ENCODE measurements around the gene NPAS3. TPM values are rescaled to one million over a fixed set of nuclear protein-coding genes. Genes with fewer than 3 reads are reported as not detected.

The NPAS3 gene
- total RNA-seq, 2 donors from 2014 or later, result 1.1 to 1.8 TPM

DNA sequence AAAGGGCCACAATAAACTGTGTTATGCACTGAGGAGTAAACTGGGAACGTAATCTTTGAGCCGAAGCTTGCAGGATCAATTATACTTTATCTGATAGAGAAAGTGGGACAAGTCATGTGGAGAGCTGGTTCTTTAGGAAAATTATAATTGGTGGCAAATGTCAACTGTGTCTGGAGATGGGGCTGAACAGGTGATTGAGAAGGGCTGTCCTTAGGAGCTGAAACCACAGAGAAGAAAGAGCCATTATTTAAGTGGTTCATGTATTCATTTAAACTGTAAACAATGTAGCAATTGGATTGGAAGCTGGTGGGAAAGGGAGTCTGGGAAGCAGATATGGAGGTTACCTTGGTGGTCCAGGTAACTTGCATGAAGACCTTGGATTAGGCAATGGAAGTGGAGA, 193.1 kb downstream of the NPAS3 start:
- Histone ChIP-seq H3K4me3 (no peak overlapping the region), H3K27me3 (replicated peaks; ENCODE audit: insufficient read depth) (no peaks in the 10 kb centered on the region), H3K9me3 (no peaks in the 10 kb centered on the region), H3K36me3 (no peaks in the 10 kb centered on the region), H3K4me1 (replicated peaks) (no peaks in the 10 kb centered on the region), H3K27ac (no peak overlapping the region)
- intact Hi-C loops (cut with DNase I), result no loop called here
- DNase-seq (ENCODE audit: low spot score), result no peak
- TF ChIP-seq POLR2A (IDR thresholded peaks at IDR 0.05) (no peak), POLR2AphosphoS5 (IDR thresholded peaks at IDR 0.05) (no peak)
- TF ChIP-seq, protein P1, sequence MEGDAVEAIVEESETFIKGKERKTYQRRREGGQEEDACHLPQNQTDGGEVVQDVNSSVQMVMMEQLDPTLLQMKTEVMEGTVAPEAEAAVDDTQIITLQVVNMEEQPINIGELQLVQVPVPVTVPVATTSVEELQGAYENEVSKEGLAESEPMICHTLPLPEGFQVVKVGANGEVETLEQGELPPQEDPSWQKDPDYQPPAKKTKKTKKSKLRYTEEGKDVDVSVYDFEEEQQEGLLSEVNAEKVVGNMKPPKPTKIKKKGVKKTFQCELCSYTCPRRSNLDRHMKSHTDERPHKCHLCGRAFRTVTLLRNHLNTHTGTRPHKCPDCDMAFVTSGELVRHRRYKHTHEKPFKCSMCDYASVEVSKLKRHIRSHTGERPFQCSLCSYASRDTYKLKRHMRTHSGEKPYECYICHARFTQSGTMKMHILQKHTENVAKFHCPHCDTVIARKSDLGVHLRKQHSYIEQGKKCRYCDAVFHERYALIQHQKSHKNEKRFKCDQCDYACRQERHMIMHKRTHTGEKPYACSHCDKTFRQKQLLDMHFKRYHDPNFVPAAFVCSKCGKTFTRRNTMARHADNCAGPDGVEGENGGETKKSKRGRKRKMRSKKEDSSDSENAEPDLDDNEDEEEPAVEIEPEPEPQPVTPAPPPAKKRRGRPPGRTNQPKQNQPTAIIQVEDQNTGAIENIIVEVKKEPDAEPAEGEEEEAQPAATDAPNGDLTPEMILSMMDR (IDR thresholded peaks at IDR 0.05), result no peak
- WGBS, result 83% methylated on average over 2 of the region's 2 CpGs

DNA sequence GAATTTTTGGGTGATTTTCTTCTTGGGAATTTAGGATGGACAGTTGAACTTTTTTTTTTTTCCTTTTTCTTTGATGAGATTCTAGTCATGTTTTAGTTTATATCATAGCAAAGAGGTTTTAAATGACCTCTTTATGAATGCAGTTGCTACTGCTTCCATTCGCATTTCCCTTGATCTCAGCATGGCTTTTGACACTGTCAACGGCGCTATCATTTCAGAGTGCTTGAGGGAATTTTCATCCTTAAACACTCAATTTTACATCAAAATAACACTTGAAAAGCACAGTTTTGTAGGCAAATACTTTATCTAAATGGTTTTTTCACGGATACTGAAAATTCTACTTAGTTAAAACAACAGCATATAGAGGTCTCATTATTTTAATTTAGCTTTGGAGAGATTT, 195.5 kb downstream of the NPAS3 start:
- Histone ChIP-seq H3K9me3 (no peaks in the 10 kb centered on the region), H3K4me3 (no peak overlapping the region), H3K36me3 (no peaks in the 10 kb centered on the region), H3K27ac (no peak overlapping the region), H3K4me1 (replicated peaks) (no peaks in the 10 kb centered on the region), H3K27me3 (replicated peaks; ENCODE audit: insufficient read depth) (no peaks in the 10 kb centered on the region)
- DNase-seq (ENCODE audit: low spot score), result no peak
- TF ChIP-seq POLR2AphosphoS5 (IDR thresholded peaks at IDR 0.05) (no peak), POLR2A (IDR thresholded peaks at IDR 0.05) (no peak)
- TF ChIP-seq, protein P1 (IDR thresholded peaks at IDR 0.05), result no peak
- 73% methylated on average over 4 of the region's 4 CpGs for WGBS
- intact Hi-C loops (cut with DNase I), result no loop called here

DNA sequence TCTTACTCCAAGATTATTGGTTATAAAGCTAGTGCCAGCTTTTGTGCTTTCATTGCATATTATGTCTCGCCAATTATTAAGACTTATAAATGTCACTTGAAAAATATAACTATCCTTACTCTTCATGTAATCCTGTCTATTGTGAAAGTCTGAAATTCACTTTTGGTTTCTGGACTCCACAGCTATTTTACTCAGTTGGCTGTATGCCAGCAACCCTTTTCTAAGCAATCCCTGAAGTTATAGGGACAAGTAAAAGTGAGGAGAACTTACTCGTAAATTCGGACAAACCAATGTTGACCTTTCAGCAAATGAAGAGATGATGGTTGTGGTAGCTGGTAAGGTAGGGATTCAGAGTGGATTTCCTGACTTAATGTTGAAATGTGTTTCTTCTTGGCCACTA, 196.3 kb downstream of the NPAS3 start:
- DNase-seq (ENCODE audit: low spot score), result no peak
- Histone ChIP-seq H3K27ac (no peak overlapping the region), H3K9me3 (no peaks in the 10 kb centered on the region), H3K4me3 (no peak overlapping the region), H3K36me3 (no peaks in the 10 kb centered on the region), H3K4me1 (replicated peaks) (no peaks in the 10 kb centered on the region), H3K27me3 (replicated peaks; ENCODE audit: insufficient read depth) (no peaks in the 10 kb centered on the region)
- no peak for TF ChIP-seq POLR2A (IDR thresholded peaks at IDR 0.05)
- no peak for TF ChIP-seq POLR2AphosphoS5 (IDR thresholded peaks at IDR 0.05)
- TF ChIP-seq, protein P1 (IDR thresholded peaks at IDR 0.05), result no peak
- intact Hi-C loops (cut with DNase I), result no loop called here
- 59% methylated on average over 3 of the region's 3 CpGs for WGBS

DNA sequence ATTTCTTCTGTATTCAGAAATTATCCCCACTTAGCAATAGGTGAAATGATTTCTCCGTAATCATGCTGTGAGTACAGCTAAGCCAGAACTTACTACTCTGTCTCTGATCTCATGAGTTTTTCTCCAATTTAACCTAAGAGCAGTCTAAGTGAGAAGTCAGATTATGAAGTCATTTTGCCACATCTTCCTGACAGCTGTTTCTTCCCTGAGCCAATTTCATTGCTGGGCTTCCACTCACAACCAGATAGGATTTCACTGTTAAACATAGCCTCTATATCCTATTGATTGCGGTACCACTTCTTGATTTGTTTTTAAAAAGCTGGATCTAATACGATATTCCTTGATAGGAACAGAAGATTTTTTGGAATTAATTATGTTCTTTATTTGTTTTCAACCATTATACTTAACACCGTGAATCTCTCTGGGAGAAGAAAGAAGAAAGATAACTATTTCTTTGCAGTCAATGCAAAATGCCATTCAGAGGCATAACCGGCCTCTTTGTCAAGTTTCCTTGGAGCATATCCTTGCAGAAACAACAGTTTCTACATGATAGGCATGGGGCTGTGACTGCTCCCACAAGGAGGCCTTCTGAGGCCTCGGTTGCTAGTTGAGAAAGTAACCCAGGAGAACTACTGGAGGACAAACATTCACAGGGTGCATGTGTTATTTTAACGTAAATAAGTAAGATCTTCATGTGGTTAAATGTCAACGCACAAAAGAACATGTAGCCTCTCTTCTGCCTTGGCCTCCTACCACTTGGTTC, 212.2 kb downstream of the NPAS3 start:
- no peak overlapping the region for H3K4me3 ChIP-seq
- intact Hi-C loops (cut with DNase I), result no loop called here
- H3K27ac ChIP-seq, result no peak overlapping the region
- no peaks in the 10 kb centered on the region for H3K4me1 ChIP-seq (replicated peaks)
- TF ChIP-seq POLR2AphosphoS5 (IDR thresholded peaks at IDR 0.05), result no peak
- TF ChIP-seq POLR2A (IDR thresholded peaks at IDR 0.05), result no peak
- TF ChIP-seq, protein P1 (IDR thresholded peaks at IDR 0.05), result no peak
- no peaks in the 10 kb centered on the region for H3K27me3 ChIP-seq (replicated peaks; ENCODE audit: insufficient read depth)
- WGBS, result 86% methylated on average over 8 of the region's 8 CpGs
- no peaks in the 10 kb centered on the region for H3K36me3 ChIP-seq
- no peak for DNase-seq (ENCODE audit: low spot score)
- H3K9me3 ChIP-seq, result no peaks in the 10 kb centered on the region

DNA sequence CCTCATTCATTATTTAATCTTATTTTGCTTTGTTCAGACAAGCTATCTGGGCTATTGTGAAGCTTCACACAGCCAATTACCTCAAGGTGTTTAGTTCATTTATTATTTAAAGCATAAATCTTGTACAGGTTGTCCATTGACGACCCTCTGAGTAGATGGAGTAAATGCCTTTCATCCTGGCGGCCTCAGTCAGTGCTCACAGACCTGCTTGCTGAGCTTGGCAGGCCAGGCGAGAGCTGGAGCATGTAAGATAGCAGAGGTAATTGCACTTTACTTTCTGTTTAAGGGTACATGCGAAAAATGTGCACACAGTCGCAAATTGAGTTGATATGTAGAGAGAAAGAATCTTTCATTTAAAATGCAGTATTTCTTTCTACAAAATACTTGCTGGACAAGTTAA, 224.4 kb downstream of the NPAS3 start:
- 68% methylated on average over 5 of the region's 5 CpGs for WGBS
- Histone ChIP-seq H3K4me3 (no peak overlapping the region), H3K36me3 (no peaks in the 10 kb centered on the region), H3K27ac (no peak overlapping the region), H3K9me3 (no peaks in the 10 kb centered on the region), H3K27me3 (replicated peaks; ENCODE audit: insufficient read depth) (no peaks in the 10 kb centered on the region), H3K4me1 (replicated peaks) (no peaks in the 10 kb centered on the region)
- TF ChIP-seq POLR2A (IDR thresholded peaks at IDR 0.05) (no peak), POLR2AphosphoS5 (IDR thresholded peaks at IDR 0.05) (no peak)
- TF ChIP-seq, protein P1 (IDR thresholded peaks at IDR 0.05), result no peak
- DNase-seq (ENCODE audit: low spot score), result no peak
- intact Hi-C loops (cut with DNase I), result no loop called here
